Tibial nerve (tissue), 4 donors: ENCODE results near the gene DISC1. TPM values are rescaled to one million over a fixed set of nuclear protein-coding genes. Genes with fewer than 3 reads are reported as not detected.

ENCODE experiments used
- DNase-seq, 2 donors: peaks; one replicate each; pipeline ENCODE4 v3.0.0-alpha.2; 2019; ENCODE audit warnings: low spot score in 2 of 2
- H3K27ac ChIP-seq, 4 donors: fragments of 200-600 bp; sonication (generic) in 3 of 4; one replicate each; pipeline ENCODE4 v1.5.1; 2017 to 2019; ENCODE audit warnings: mild to moderate bottlenecking in 1 of 4
- H3K27me3 ChIP-seq, 2 donors: fragments of 200-600 bp; sonication (generic) in 1 of 2; one replicate each; pipeline versions ENCODE4 v1.5.1 to v1.6.0; 2017 to 2019
- H3K36me3 ChIP-seq, 3 donors: fragments of 200-600 bp; sonication (generic); one replicate each; pipeline ENCODE4 v1.5.1; 2018 to 2019
- H3K4me1 ChIP-seq, 4 donors: fragments of 200-600 bp; sonication (generic) in 3 of 4; one replicate each; pipeline ENCODE4 v1.5.1; 2017 to 2019
- H3K4me3 ChIP-seq, 4 donors: fragments of 200-600 bp; sonication (generic) in 3 of 4; one replicate each; pipeline ENCODE4 v1.5.1; 2017 to 2019; ENCODE audit warnings: mild to moderate bottlenecking in 1 of 4, moderate library complexity in 1 of 4
- H3K9me3 ChIP-seq, 4 donors: fragments of 200-600 bp; sonication (generic) in 3 of 4; one replicate each; pipeline ENCODE4 v1.5.1; 2017 to 2019
- CTCF ChIP-seq, 5 experiments: fragments of 200-600 bp in 3 of 5; fragments of 450-650 bp in 2 of 5; sonication (generic) in 3 of 5; IDR thresholded peaks; one replicate each; pipeline ENCODE4 v1.5.1; 2016 to 2019; ENCODE audit warnings: antibody characterized with exemption in 5 of 5, mild to moderate bottlenecking in 3 of 5, moderate library complexity in 2 of 5
- EP300 ChIP-seq, 2 donors: sonication (generic); formaldehyde crosslinking; IDR thresholded peaks; one replicate each; pipeline ENCODE4 v1.6.1; 2017; ENCODE audit warnings: antibody characterized with exemption in 2 of 2, mild to moderate bottlenecking in 1 of 2
- POLR2A ChIP-seq, 2 donors: fragments of 450-650 bp; IDR thresholded peaks; one replicate each; pipeline ENCODE4 v1.6.1; 2017; ENCODE audit warnings: antibody characterized with exemption in 2 of 2, mild to moderate bottlenecking in 2 of 2, moderate library complexity in 2 of 2
- WGBS, 2 donors: methylation state at CpG; one replicate each; pipeline ENCODE4 v1.1.5; 2018; 5-methylcytosine and 5-hydroxymethylcytosine counted together
- total RNA-seq, 4 donors: library from RNA; depleted of rRNA; stranded (reverse); fragments of >200 nt; gene quantifications; one replicate each; pipeline ENCODE4 v1.1.0, GENCODE V29; 2016

The DISC1 gene
- total RNA-seq, 4 donors from 2014 or later: 29.9 to 39.0 (median 32.7) TPM

- WGBS, 2 donors: 84 to 90% methylated on average over 3 of the region's 3 CpGs
- peaks cover 0 to 19% (median 6%) of the 10 kb centered on the region in 4 donors for H3K9me3 ChIP-seq
- no peaks in the 10 kb centered on the region for H3K27me3 ChIP-seq
- H3K4me3 ChIP-seq: no peak overlapping the region
- peaks cover 0 to 57% (median 0%) of the 10 kb centered on the region in 3 donors for H3K36me3 ChIP-seq
- TF ChIP-seq EP300 (IDR thresholded peaks at IDR 0.05) (no peak), POLR2A (IDR thresholded peaks at IDR 0.05) (no peak)
- H3K27ac ChIP-seq: no peak overlapping the region
- DNase-seq: no peak
- H3K4me1 ChIP-seq: peaks cover 0 to 6% (median 0%) of the 10 kb centered on the region in 4 donors
Measured at GRCh38 chr1:231750818-231751362, 124.3 kb downstream of the DISC1 start.

GRCh38 chr1:231751415-231751814 is 124.8 kb downstream of the DISC1 start:
- Histone ChIP-seq H3K36me3 (peaks cover 0 to 57% (median 0%) of the 10 kb centered on the region in 3 donors), H3K27me3 (no peaks in the 10 kb centered on the region), H3K27ac (no peak overlapping the region), H3K4me1 (peaks cover 0 to 6% (median 0%) of the 10 kb centered on the region in 4 donors), H3K9me3 (peaks cover 0 to 19% (median 6%) of the 10 kb centered on the region in 4 donors), H3K4me3 (no peak overlapping the region)
- TF ChIP-seq CTCF (IDR thresholded peaks at IDR 0.05): no peak
- no peak for TF ChIP-seq POLR2A (IDR thresholded peaks at IDR 0.05)
- no peak for TF ChIP-seq EP300 (IDR thresholded peaks at IDR 0.05)
- no peak for DNase-seq

GRCh38 chr1:231753313-231753712 is 126.7 kb downstream of the DISC1 start:
- Histone ChIP-seq H3K27ac (no peak overlapping the region), H3K36me3 (peaks cover 0 to 58% (median 0%) of the 10 kb centered on the region in 3 donors), H3K9me3 (peaks cover 0 to 19% (median 4%) of the 10 kb centered on the region in 4 donors), H3K4me1 (peaks cover 0 to 14% (median 0%) of the 10 kb centered on the region in 4 donors), H3K27me3 (no peaks in the 10 kb centered on the region), H3K4me3 (no peak overlapping the region)
- 87 to 92% methylated on average over 3 of the region's 3 CpGs for WGBS, 2 donors
- TF ChIP-seq POLR2A (IDR thresholded peaks at IDR 0.05): no peak
- DNase-seq: no peak

- Histone ChIP-seq H3K36me3 (peaks cover 0 to 41% (median 0%) of the 10 kb centered on the region in 3 donors), H3K4me3 (no peak overlapping the region), H3K4me1 (peaks cover 0 to 8% (median 0%) of the 10 kb centered on the region in 4 donors), H3K27me3 (no peaks in the 10 kb centered on the region), H3K27ac (no peak overlapping the region), H3K9me3 (peaks cover 0 to 19% (median 4%) of the 10 kb centered on the region in 4 donors)
- TF ChIP-seq CTCF (IDR thresholded peaks at IDR 0.05) (peak in 1 of 5 experiments; percentile 1), EP300 (IDR thresholded peaks at IDR 0.05) (no peak)
- WGBS, 2 donors: 37 to 38% methylated on average over 2 of the region's 2 CpGs
- DNase-seq: no peak
Measured at GRCh38 chr1:231757101-231757404, 130.5 kb downstream of the DISC1 start.

DNA sequence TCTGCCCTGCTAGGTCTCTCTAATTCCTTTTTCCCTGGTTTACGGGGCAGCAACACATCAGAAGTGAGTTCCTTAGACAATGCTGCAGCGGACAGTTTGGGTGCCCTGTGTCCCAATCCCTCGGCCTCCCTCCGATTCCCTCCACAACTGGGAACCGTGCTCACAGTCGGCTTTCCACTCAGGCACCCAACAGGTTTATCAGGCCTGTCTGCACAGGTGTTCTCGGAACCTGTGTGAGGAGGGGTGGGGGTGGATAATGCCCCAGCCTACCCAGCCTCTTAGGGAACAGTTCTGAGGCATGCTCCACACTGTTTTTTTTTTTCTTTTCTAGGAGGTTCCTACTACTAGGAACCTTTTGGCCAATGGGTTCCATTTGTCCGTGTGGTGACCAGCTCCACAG is 131.2 kb downstream of the DISC1 start:
- Histone ChIP-seq H3K27ac (no peak overlapping the region), H3K27me3 (no peaks in the 10 kb centered on the region), H3K9me3 (peaks cover 0 to 15% (median 4%) of the 10 kb centered on the region in 4 donors), H3K4me3 (no peak overlapping the region), H3K36me3 (peaks cover 0 to 36% (median 0%) of the 10 kb centered on the region in 3 donors), H3K4me1 (peaks cover 0 to 8% (median 0%) of the 10 kb centered on the region in 4 donors)
- TF ChIP-seq POLR2A (IDR thresholded peaks at IDR 0.05) (no peak), CTCF (IDR thresholded peaks at IDR 0.05) (no peak), EP300 (IDR thresholded peaks at IDR 0.05) (no peak)
- no peak for DNase-seq
- WGBS, 2 donors: 92 to 96% methylated on average over 8 of the region's 8 CpGs

DNA sequence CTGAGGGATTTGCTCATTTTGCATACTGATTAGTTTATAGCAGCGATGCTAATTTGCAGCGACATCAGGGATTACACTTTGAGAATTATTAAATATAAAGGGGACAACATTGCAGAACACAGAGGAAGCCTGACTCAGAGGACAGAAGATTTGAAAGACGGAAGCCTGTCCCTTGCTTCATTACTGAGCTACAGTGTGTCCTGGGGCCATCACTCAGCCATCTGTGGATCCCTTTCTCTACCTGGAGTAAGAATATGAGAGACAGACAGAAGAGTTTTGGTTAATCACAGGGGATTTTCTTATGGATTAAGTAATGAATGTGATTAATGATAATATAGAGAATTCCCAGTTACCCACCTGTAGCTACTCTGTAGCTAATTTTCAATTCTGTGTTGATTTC is 134.7 kb downstream of the DISC1 start:
- TF ChIP-seq EP300 (IDR thresholded peaks at IDR 0.05) (no peak), CTCF (IDR thresholded peaks at IDR 0.05) (no peak), POLR2A (IDR thresholded peaks at IDR 0.05) (no peak)
- Histone ChIP-seq H3K27me3 (no peaks in the 10 kb centered on the region), H3K36me3 (peaks cover 0 to 13% (median 0%) of the 10 kb centered on the region in 3 donors), H3K4me1 (peaks cover 0 to 8% (median 0%) of the 10 kb centered on the region in 4 donors), H3K9me3 (no peaks in the 10 kb centered on the region), H3K4me3 (no peak overlapping the region), H3K27ac (no peak overlapping the region)
- DNase-seq: no peak
- 76 to 95% methylated on average over 3 of the region's 3 CpGs for WGBS, 2 donors
